GM23248 (cell line): ENCODE results near the gene SLC25A39.

ENCODE experiments used
- EZH2 ChIP-seq: fragments of 200-600 bp; sonication (generic); IDR thresholded peaks from 2 replicates; pipeline ENCODE4 v1.6.1; 2018; ENCODE audit warnings: antibody characterized with exemption, mild to moderate bottlenecking; ENCODE audit not compliant: insufficient read depth, poor library complexity, severe bottlenecking
- EZH2phosphoT487 ChIP-seq: fragments of 200-600 bp; sonication (generic); IDR thresholded peaks from 2 replicates; pipeline ENCODE4 v1.6.1; 2018; ENCODE audit warnings: antibody characterized with exemption, moderate library complexity, mild to moderate bottlenecking, low read depth; ENCODE audit not compliant: insufficient read depth

- TF ChIP-seq EZH2 (no peak), EZH2phosphoT487 (no peak)
Observed at GRCh38 chr17:44277976-44278375, 46.6 kb downstream of the SLC25A39 start.
